ES-I3 (cell line): ENCODE results near the gene DENND5B.
A peak's percentile ranks its signal among the peaks of the same experiment; 100 is the strongest.
"Not testable (repeated sequence)": the region's sequence is repeated elsewhere in the genome, so short reads cannot be mapped to it uniquely, and the experiment has no call there.

ENCODE experiments used
- H3K36me3 ChIP-seq: 2 replicates; pipeline ENCODE4 v1.6.1; 2013; ENCODE audit warnings: mild to moderate bottlenecking, low read length, control low read depth, moderate library complexity; ENCODE audit not compliant: insufficient read depth
- H3K4me1 ChIP-seq: 2 replicates; pipeline ENCODE4 v1.6.1; 2013; ENCODE audit warnings: mild to moderate bottlenecking, control low read depth, low read length; ENCODE audit not compliant: insufficient read depth
- H3K9ac ChIP-seq: 2 replicates; pipeline ENCODE4 v1.6.1; 2013; ENCODE audit warnings: low read depth, mild to moderate bottlenecking, low read length, moderate library complexity
- H3K9me3 ChIP-seq: 2 replicates; pipeline ENCODE4 v1.6.1; 2013; ENCODE audit warnings: mild to moderate bottlenecking, low read length, moderate library complexity; ENCODE audit not compliant: control insufficient read depth, insufficient read depth

DENND5B gene

DNA sequence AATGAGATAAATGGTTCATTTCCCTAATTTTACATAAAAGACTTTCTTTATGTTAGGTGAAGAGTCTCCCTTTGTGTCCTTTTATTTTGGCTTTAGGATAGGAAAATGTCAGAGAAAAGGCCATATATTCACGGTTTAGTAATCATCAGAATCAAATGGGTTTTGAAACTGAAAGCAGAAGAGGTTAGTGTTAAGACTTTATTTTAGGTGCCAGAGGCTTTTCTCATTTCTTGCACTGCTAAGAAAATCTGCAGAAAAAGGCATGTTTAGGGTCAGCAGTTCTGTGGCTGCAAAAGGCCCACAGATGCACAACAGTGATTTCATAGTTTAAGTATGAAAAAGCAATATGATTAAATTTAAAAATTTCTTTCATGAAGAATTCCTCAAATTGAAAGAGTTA is 184.6 kb downstream of the DENND5B start:
- Histone ChIP-seq H3K4me1 (no peaks in the 10 kb centered on the region; the same call in 1 of the 2 replicates), H3K9ac (no peak overlapping the region), H3K9me3 (no peaks in the 10 kb centered on the region), H3K36me3 (peaks cover 3% of the 10 kb centered on the region; the same call in 1 of the 2 replicates)

DNA sequence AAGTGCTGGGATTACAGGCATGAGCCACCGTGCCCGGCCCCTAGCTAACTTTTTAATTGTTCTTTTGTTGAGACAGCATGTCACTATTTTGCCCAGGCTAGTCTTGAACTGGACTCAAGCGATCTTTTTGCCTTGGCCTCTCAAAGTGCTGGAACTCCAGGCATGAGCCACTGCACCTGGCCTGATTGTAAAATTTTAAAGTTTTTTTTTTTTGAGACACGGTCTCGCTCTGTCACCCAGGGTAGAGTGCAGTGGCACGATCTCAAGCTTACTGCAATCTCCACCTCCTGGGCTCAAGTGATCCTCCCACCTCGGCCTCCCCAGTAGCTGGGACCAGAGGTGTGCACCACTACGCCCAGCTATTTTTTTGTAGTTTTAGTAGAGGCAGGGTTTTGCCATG is 185.9 kb downstream of the DENND5B start:
- H3K9me3 ChIP-seq: no peaks in the 10 kb centered on the region
- H3K4me1 ChIP-seq: no peaks in the 10 kb centered on the region; the same call in 1 of the 2 replicates
- H3K36me3 ChIP-seq: peaks cover 3% of the 10 kb centered on the region; the same call in 1 of the 2 replicates
- no peak overlapping the region for H3K9ac ChIP-seq

DNA sequence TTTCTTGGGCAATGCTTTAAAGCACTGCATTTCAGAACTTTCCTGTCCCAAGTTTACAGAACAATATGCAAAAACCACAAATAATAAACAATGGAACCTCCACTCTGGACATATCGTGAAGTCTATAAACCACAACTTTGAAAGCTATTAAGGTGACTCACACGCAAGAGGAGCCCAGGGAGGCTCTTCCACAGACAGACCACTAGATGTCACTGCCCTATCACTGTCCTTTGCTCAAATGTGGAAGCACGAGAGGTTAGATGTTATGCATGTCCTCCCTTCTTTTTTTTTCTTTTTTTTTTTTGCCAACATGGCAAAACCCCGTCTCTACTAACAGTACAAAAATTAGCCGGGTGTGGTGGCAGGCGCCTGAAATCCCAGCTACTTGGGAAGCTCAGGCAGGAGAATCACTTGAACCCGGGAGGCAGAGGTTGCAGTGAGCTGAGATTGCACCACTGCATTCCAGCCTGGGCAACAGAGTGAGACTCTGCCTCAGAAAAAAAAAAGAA is 187.8 kb downstream of the DENND5B start:
- H3K9ac ChIP-seq, H3K4me1 ChIP-seq, H3K9me3 ChIP-seq, H3K36me3 ChIP-seq: not testable (repeated sequence)

DNA sequence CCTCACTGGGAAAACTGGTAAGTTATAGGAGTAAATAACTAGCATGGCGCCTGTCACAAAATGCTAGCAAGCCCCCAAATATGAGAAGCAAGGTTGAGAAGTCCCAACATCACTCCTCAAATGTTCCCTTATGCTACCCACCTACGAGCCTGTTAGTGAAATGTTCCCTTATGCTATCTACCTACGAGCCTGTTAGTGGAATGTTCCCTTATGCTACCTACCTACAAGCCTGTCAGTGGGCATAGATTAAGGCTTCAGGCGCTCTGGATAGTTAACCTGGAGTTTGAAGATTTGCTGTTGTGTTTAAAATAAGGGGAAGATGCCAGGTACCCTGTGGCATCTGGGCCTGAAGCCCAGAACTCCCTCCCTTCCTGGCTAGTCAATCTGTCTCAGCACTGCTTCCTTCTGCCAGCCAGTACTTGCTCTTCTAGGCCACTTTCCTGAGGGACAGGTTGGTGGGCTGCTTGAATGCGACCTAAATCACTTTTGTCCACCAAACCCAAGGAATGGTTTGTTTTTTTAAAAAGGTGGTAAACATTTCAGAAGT is 197.9 kb downstream of the DENND5B start:
- Histone ChIP-seq H3K9ac (no peak overlapping the region), H3K9me3 (no peaks in the 10 kb centered on the region), H3K4me1 (peaks cover 3% of the 10 kb centered on the region), H3K36me3 (no peaks in the 10 kb centered on the region)

DNA sequence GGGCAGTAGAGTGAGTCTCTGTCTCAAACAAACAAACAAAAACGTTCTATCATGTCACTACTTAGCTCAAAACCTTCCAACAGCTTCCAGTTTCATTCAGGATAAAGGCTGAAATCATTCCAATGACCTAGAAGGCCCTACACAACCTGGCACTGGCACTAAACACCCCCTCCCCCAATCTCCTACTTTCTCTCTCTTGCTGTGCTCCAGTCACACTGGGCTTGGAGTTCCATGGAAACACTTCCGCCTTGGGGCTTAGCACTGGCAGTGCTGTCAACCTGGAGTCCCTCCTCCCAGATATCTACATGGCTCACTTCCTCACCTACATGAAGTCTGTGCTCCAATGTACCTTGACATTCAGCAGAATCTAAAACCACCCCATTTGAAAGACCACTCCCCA is 199.9 kb downstream of the DENND5B start:
- no peaks in the 10 kb centered on the region for H3K36me3 ChIP-seq
- no peak overlapping the region for H3K9ac ChIP-seq
- H3K4me1 ChIP-seq: peaks cover 21% of the 10 kb centered on the region
- no peaks in the 10 kb centered on the region for H3K9me3 ChIP-seq

DNA sequence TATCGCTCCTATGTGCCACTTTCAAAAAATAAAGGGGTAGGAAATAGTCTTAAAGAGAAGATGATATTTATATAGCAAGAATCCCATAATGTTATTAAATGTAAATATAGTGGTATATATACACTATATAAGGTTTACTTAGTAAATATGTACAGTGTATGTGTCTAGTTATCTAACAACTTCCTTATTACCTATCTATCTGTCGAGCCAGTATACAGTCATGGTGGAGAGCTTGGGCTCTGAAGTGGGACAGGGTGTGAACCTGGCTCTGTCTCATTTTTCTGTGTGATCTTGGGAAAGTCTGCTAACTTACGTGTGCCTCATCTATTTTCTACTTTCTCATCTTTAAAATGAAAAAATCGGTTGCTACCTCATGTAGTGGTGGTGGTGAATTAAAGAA is 202.2 kb downstream of the DENND5B start:
- peaks cover 38% of the 10 kb centered on the region for H3K4me1 ChIP-seq
- H3K36me3 ChIP-seq: no peaks in the 10 kb centered on the region
- H3K9ac ChIP-seq: no peak overlapping the region
- no peaks in the 10 kb centered on the region for H3K9me3 ChIP-seq

DNA sequence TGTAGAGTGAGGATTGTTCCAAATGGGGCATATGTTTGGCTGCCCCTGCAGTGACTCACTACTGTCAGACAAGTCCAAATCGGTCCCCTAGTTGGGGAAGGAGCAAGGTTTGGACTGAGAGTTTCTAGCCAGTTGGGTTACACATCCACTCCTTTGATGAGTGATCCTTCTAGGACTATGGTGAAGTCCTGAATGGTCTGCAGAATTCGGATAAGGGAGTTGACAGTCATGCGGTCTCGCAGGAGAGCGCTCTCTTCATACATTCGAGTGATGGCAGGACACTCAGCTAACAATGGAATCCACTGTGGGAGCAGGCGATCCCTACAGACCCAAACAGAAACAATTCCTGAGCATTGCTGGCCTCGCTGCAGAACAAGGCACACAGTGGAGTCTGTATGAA is 203.5 kb downstream of the DENND5B start:
- Histone ChIP-seq H3K36me3 (no peaks in the 10 kb centered on the region), H3K9me3 (no peaks in the 10 kb centered on the region), H3K9ac (peak overlapping the region; percentile 45; the same call in 1 of the 2 replicates), H3K4me1 (peaks cover 47% of the 10 kb centered on the region)

DNA sequence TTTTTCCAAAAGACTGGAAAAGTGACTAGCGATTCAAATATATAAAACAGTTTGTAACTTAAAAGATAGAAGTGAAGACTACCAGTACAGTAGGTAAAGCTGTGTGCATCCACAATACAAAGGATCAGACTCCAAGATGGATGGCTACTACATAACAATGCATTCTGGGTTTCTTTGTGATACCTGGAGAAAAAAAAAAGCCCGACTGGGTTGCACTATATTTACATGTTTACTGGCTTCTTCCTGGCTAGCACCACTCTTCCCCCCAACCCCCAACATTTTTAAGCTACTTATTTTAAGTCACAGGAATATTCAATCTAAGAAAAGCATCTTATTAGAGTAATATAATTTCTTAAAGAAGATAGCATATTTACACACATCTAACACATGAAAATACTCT is 203.9 kb downstream of the DENND5B start:
- Histone ChIP-seq H3K9me3 (no peaks in the 10 kb centered on the region), H3K9ac (peak overlapping the region; percentile 45), H3K36me3 (no peaks in the 10 kb centered on the region), H3K4me1 (peaks cover 47% of the 10 kb centered on the region)

DNA sequence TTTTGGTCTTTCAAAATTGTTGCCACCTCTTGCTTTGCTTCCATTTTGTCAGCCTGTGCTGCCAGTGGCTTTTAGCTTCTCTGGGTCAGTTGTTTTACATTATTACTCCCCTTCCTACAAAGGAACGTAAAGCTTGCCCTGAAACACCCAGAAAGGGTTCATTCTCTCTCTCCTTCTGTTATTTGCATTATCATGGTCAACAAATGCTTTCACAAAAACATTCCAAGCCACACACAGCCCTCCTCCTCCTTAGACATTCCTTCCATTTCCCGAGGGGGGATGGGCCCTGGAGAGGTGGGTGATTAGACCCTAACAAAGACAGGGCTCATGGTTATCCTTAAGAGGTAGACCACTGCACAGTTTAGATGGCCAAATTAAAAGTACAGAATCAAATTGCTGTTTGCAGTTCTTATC is 204.6 kb downstream of the DENND5B start:
- peak overlapping the region; percentile 64 for H3K9ac ChIP-seq
- H3K4me1 ChIP-seq: peaks cover 47% of the 10 kb centered on the region
- H3K36me3 ChIP-seq: no peaks in the 10 kb centered on the region
- no peaks in the 10 kb centered on the region for H3K9me3 ChIP-seq

DNA sequence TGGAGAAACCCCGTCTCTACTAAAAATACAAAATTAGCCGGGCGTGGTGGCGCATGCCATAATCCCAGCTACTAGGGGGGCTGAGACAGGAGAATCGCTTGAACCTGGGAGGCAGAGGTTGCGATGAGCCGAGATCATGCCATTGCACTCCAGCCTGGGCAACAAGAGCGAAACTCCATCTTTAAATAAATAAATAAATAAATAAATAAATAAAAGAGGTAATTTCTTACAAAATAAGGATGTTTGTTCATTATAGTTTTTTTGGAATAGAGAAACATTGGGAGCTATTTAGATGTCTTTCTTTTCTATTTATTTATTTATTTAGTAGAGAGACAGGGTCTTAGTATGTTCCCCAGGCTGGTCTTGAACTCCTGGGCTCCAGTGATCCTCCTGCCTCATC is 213.7 kb downstream of the DENND5B start:
- not testable (repeated sequence) for H3K9me3 ChIP-seq, H3K9ac ChIP-seq, H3K4me1 ChIP-seq, H3K36me3 ChIP-seq

DNA sequence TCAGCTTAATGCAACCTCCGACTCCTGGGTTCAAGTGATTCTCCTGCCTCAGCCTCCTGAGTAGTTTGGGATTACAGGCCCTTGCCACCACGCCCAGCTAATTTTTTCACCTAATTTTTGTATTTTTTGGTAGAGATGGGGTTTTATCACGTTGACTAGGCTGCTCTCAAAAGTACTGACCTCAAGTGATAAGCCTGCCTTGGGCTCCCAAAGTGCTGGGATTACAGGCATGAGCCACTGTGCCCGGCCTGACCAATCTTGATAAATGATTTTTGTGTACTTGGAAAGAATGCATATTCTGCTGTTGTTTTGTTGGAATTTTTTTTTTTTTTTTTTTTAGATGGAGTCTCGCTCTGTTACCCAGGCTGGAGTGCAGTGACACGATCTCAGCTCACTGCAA is 215.5 kb downstream of the DENND5B start:
- H3K4me1 ChIP-seq, H3K9me3 ChIP-seq, H3K9ac ChIP-seq, H3K36me3 ChIP-seq: not testable (repeated sequence)

DNA sequence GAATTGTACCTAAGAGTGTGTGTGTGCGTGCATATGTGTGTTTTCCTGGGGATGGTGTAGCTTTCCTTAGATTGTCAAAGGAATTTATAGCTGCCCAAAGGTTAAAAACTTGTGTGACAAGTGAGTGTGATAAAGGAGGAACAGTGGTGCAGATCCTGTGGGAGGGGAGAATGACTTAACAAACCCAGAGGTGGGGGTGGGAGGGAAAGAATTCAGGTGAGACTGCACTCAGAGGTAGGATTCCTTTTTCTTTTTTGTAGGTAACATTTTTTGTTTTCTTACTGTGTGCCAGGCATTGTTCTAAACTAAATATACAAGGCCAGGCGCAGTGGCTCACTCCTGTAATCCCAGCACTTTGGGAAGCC is 219.7 kb downstream of the DENND5B start:
- H3K9me3 ChIP-seq: no peaks in the 10 kb centered on the region
- peaks cover 24% of the 10 kb centered on the region for H3K4me1 ChIP-seq
- H3K9ac ChIP-seq: peak overlapping the region; percentile 76
- H3K36me3 ChIP-seq: no peaks in the 10 kb centered on the region

DNA sequence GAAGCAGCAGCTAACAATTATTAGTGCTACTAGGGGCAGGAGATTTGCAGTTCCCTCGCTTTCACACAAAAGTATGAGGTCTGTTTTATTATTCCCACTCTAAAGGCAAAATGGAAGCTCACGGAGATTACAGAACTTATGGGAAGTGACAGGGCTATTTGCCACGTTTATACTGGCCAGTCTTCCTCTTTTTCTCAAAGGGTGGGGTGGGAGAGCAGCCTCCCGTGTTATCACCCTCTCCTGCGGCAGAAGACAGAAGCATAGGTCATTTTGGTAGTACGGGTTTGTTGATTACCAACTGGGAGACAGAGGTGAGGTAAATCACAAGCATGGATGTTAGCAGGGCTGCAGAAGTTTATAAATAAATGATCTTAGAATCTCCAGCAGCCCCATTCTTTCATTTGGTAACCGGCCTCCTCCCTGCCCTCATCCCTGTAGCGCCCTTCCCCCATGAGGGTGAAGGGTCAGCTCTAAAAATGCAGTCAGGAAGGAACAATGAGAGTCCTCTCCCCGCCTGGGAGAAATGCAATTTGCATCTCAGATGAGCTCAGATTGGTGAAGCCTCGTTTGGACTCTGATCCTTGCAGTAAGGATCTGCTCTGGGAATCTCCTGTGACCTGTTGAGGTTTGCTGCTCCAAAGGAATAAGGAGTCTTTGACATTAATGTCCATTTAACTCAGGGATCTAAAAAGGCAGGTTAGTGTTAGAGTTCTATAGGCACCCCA is 220.2 kb downstream of the DENND5B start:
- Histone ChIP-seq H3K9ac (peak overlapping the region; percentile 76), H3K9me3 (no peaks in the 10 kb centered on the region), H3K4me1 (peaks cover 24% of the 10 kb centered on the region), H3K36me3 (no peaks in the 10 kb centered on the region)

DNA sequence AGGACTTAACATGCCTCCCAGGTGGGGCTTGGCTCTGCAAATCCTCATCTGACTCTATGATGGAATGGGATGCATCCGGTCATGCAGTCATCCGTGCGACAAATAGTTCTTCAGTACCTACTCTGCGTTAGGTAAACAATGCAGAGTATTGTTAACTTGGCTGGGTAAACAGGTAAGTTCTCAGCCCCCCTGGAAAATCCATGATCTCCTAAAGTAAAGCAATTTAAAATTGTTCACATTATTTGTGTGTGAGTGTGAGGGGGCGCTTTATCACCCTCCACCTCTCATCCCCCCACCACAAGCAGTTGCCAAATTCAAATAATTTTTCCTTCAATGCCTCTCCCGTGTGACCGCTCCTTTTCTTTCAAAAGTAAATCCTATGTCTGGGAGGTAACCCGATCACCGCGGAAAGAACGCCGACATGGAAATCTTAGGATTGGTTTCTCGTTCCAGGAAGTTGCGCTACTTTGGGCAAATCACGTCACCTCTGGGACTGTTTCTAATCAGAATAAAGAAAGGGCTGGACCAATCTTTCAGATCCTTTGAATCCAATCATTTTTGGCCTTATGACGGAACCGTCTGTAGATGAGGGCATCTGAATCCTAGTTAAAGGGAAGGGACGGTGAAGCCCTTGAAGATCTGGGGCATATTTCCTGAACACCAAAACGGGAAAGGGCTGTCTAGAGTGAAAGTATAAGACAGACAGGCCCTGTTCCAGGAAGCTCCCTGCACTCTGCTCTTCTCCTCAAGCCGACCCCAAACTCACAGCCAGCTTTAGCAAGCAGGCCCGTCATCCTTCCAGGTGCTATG is 221.0 kb downstream of the DENND5B start:
- peak overlapping the region; percentile 76 for H3K9ac ChIP-seq

More for the DNA sequence above, 221.0 kb downstream of the DENND5B start:
- Histone ChIP-seq H3K36me3 (no peaks in the 10 kb centered on the region), H3K4me1 (peaks cover 24% of the 10 kb centered on the region), H3K9me3 (no peaks in the 10 kb centered on the region)
